ENCODE data around the gene PPM1F.
"Not testable (repeated sequence)": the region's sequence is repeated elsewhere in the genome, so short reads cannot be mapped to it uniquely, and the experiment has no call there.

PPM1F gene

GRCh38 chr22:21921184-21921721 lies 31.4 kb downstream of the PPM1F start:
- Histone ChIP-seq H3K9me3 (no peaks in the 10 kb centered on the region), H3K4me3 (no peak overlapping the region), H3K4me1 (no peaks in the 10 kb centered on the region), H3K27me3 (ENCODE audit: low read depth) (no peaks in the 10 kb centered on the region), H3K36me3 (replicated peaks) (no peaks in the 10 kb centered on the region)
- no peak for DNase-seq (ENCODE audit: low spot score in 2 of 2)
- in situ Hi-C loops (cut with MboI; ENCODE audit: low sequenced_read_pairs): no loop called here

- Histone ChIP-seq H3K36me3 (replicated peaks) (no peaks in the 10 kb centered on the region), H3K4me1 (no peaks in the 10 kb centered on the region), H3K4me3 (no peak overlapping the region), H3K9me3 (no peaks in the 10 kb centered on the region), H3K27me3 (ENCODE audit: low read depth) (no peaks in the 10 kb centered on the region)
- in situ Hi-C loops (cut with MboI; ENCODE audit: low sequenced_read_pairs): no loop called here
- DNase-seq (ENCODE audit: low spot score in 2 of 2): no peak
Measured at GRCh38 chr22:21920341-21921183, 32.1 kb downstream of the PPM1F start.

GRCh38 chr22:21919526-21920307 lies 32.9 kb downstream of the PPM1F start:
- Histone ChIP-seq H3K4me3 (no peak overlapping the region), H3K27me3 (ENCODE audit: low read depth) (no peaks in the 10 kb centered on the region), H3K4me1 (no peaks in the 10 kb centered on the region), H3K9me3 (no peaks in the 10 kb centered on the region), H3K36me3 (replicated peaks) (no peaks in the 10 kb centered on the region)
- no peak for DNase-seq (ENCODE audit: low spot score in 2 of 2)
- in situ Hi-C loops (cut with MboI; ENCODE audit: low sequenced_read_pairs): no loop called here

GRCh38 chr22:21918466-21919185 lies 34.0 kb downstream of the PPM1F start:
- in situ Hi-C loops (cut with MboI; ENCODE audit: low sequenced_read_pairs): no loop called here
- H3K27me3 ChIP-seq (ENCODE audit: low read depth): no peaks in the 10 kb centered on the region
- H3K9me3 ChIP-seq: no peaks in the 10 kb centered on the region
- H3K36me3 ChIP-seq (replicated peaks): no peaks in the 10 kb centered on the region
- H3K4me3 ChIP-seq: no peak overlapping the region
- no peaks in the 10 kb centered on the region for H3K4me1 ChIP-seq
- DNase-seq (ENCODE audit: low spot score in 2 of 2): no peak

GRCh38 chr22:21917959-21918261 lies 34.7 kb downstream of the PPM1F start:
- H3K36me3 ChIP-seq (replicated peaks): no peaks in the 10 kb centered on the region
- in situ Hi-C loops (cut with MboI; ENCODE audit: low sequenced_read_pairs): no loop called here

GRCh38 chr22:21917181-21917958 lies 35.3 kb downstream of the PPM1F start:
- Histone ChIP-seq H3K27me3 (ENCODE audit: low read depth) (no peaks in the 10 kb centered on the region), H3K4me3 (no peak overlapping the region), H3K36me3 (replicated peaks) (no peaks in the 10 kb centered on the region), H3K4me1 (no peaks in the 10 kb centered on the region), H3K9me3 (no peaks in the 10 kb centered on the region)
- no peak for DNase-seq (ENCODE audit: low spot score in 2 of 2)
- in situ Hi-C loops (cut with MboI; ENCODE audit: low sequenced_read_pairs): no loop called here

More at GRCh38 chr22:21917959-21918261, 34.7 kb downstream of the PPM1F start:
- Histone ChIP-seq H3K27me3 (ENCODE audit: low read depth) (no peaks in the 10 kb centered on the region), H3K9me3 (no peaks in the 10 kb centered on the region), H3K4me3 (no peak overlapping the region), H3K4me1 (no peaks in the 10 kb centered on the region)
- DNase-seq (ENCODE audit: low spot score in 2 of 2): no peak

- in situ Hi-C loops (cut with MboI; ENCODE audit: low sequenced_read_pairs): no loop called here
- Histone ChIP-seq H3K27me3 (ENCODE audit: low read depth) (no peaks in the 10 kb centered on the region), H3K36me3 (replicated peaks) (no peaks in the 10 kb centered on the region), H3K4me1 (no peaks in the 10 kb centered on the region), H3K9me3 (no peaks in the 10 kb centered on the region), H3K4me3 (no peak overlapping the region)
- no peak for DNase-seq (ENCODE audit: low spot score in 2 of 2)
Measured at GRCh38 chr22:21916309-21916918, 36.2 kb downstream of the PPM1F start.

GRCh38 chr22:21915624-21916308 lies 36.9 kb downstream of the PPM1F start:
- Histone ChIP-seq H3K36me3 (replicated peaks) (no peaks in the 10 kb centered on the region), H3K9me3 (no peaks in the 10 kb centered on the region), H3K4me3 (no peak overlapping the region), H3K4me1 (no peaks in the 10 kb centered on the region), H3K27me3 (ENCODE audit: low read depth) (no peaks in the 10 kb centered on the region)
- no peak for DNase-seq (ENCODE audit: low spot score in 2 of 2)
- in situ Hi-C loops (cut with MboI; ENCODE audit: low sequenced_read_pairs): no loop called here

GRCh38 chr22:21914033-21914642 lies 38.5 kb downstream of the PPM1F start:
- H3K36me3 ChIP-seq (replicated peaks); H3K27me3 ChIP-seq (ENCODE audit: low read depth); H3K4me1 ChIP-seq; in situ Hi-C loops (cut with MboI; ENCODE audit: low sequenced_read_pairs); DNase-seq (ENCODE audit: low spot score in 2 of 2); H3K4me3 ChIP-seq; H3K9me3 ChIP-seq: not testable (repeated sequence)

GRCh38 chr22:21910367-21910766 lies 42.3 kb downstream of the PPM1F start:
- H3K36me3 ChIP-seq (replicated peaks): not testable (repeated sequence)

GRCh38 chr22:21909871-21910270 lies 42.8 kb downstream of the PPM1F start:
- no peaks in the 10 kb centered on the region for H3K27me3 ChIP-seq (ENCODE audit: low read depth)
- H3K36me3 ChIP-seq (replicated peaks): no peaks in the 10 kb centered on the region
- in situ Hi-C loops (cut with MboI; ENCODE audit: low sequenced_read_pairs): no loop called here
- no peaks in the 10 kb centered on the region for H3K4me1 ChIP-seq
- H3K9me3 ChIP-seq: no peaks in the 10 kb centered on the region
- DNase-seq (ENCODE audit: low spot score in 2 of 2): no peak
- no peak overlapping the region for H3K4me3 ChIP-seq

More at GRCh38 chr22:21910367-21910766, 42.3 kb downstream of the PPM1F start:
- H3K27me3 ChIP-seq (ENCODE audit: low read depth); DNase-seq (ENCODE audit: low spot score in 2 of 2); H3K9me3 ChIP-seq; H3K4me1 ChIP-seq; H3K4me3 ChIP-seq; in situ Hi-C loops (cut with MboI; ENCODE audit: low sequenced_read_pairs): not testable (repeated sequence)
